HEK293 (cell line): ENCODE measurements around the gene TSPAN17.

ENCODE experiments used
- ATF2 ChIP-seq: fragments of 450-650 bp; formaldehyde crosslinking; IDR thresholded peaks from 2 replicates; pipeline ENCODE4 v1.5.1; 2016; ENCODE audit warnings: missing biosample characterization, missing genetic modification characterization, low read depth
- CTCF ChIP-seq: fragments of 450-650 bp; formaldehyde crosslinking; IDR thresholded peaks from 2 replicates; pipeline ENCODE4 v1.5.1; 2016; ENCODE audit warnings: missing biosample characterization, missing genetic modification characterization
- INSM2 ChIP-seq: fragments of 450-650 bp; formaldehyde crosslinking; IDR thresholded peaks from 2 replicates; pipeline ENCODE4 v1.5.1; 2016; ENCODE audit warnings: missing biosample characterization, missing genetic modification characterization
- REST ChIP-seq: fragments of 450-650 bp; formaldehyde crosslinking; IDR thresholded peaks from 2 replicates; pipeline ENCODE4 v1.5.1; 2016; ENCODE audit warnings: missing biosample characterization, missing genetic modification characterization
- ZBTB44 ChIP-seq: fragments of 450-650 bp; IDR thresholded peaks from 2 replicates; pipeline ENCODE4 v1.5.1; 2018; ENCODE audit warnings: missing biosample characterization, mild to moderate bottlenecking, missing genetic modification characterization
- ZBTB8A ChIP-seq: fragments of 450-650 bp; formaldehyde crosslinking; IDR thresholded peaks from 2 replicates; pipeline ENCODE4 v1.5.1; 2016; ENCODE audit warnings: missing biosample characterization, missing genetic modification characterization
- ZNF132 ChIP-seq: fragments of 450-650 bp; formaldehyde crosslinking; IDR thresholded peaks from 2 replicates; pipeline ENCODE4 v1.5.1; 2017; ENCODE audit warnings: missing biosample characterization, missing genetic modification characterization, borderline replicate concordance
- ZNF239 ChIP-seq: fragments of 450-650 bp; formaldehyde crosslinking; IDR thresholded peaks from 2 replicates; pipeline ENCODE4 v1.5.1; 2016; ENCODE audit warnings: missing biosample characterization, missing genetic modification characterization
- ZNF398 ChIP-seq: fragments of 450-650 bp; formaldehyde crosslinking; IDR thresholded peaks from 2 replicates; pipeline ENCODE4 v1.5.1; 2017; ENCODE audit warnings: missing biosample characterization, missing genetic modification characterization
- ZNF416 ChIP-seq: fragments of 450-650 bp; formaldehyde crosslinking; IDR thresholded peaks from 2 replicates; pipeline ENCODE4 v1.5.1; 2016; ENCODE audit warnings: missing biosample characterization, missing genetic modification characterization
- ZNF777 ChIP-seq: fragments of 450-650 bp; formaldehyde crosslinking; IDR thresholded peaks from 2 replicates; pipeline ENCODE4 v1.5.1; 2017; ENCODE audit warnings: missing biosample characterization, missing genetic modification characterization, borderline replicate concordance
- ZNF785 ChIP-seq: fragments of 450-650 bp; formaldehyde crosslinking; IDR thresholded peaks from 2 replicates; pipeline ENCODE4 v1.5.1; 2016; ENCODE audit warnings: missing biosample characterization, missing genetic modification characterization
- ZNF792 ChIP-seq: fragments of 450-650 bp; formaldehyde crosslinking; IDR thresholded peaks from 2 replicates; pipeline ENCODE4 v1.5.1; 2016; ENCODE audit warnings: missing biosample characterization, missing genetic modification characterization

GRCh38 chr5:176619569-176620332 lies 27.5 kb upstream of the TSPAN17 start:
- TF ChIP-seq ZNF792 (tag by site-specific recombination): no peak
- TF ChIP-seq ZBTB44: no peak
- TF ChIP-seq ZBTB8A (tag by site-specific recombination): no peak
- TF ChIP-seq CTCF (tag by site-specific recombination): no peak
- TF ChIP-seq ZNF785 (tag by site-specific recombination): no peak
- no peak for TF ChIP-seq ZNF416
- TF ChIP-seq REST (tag by site-specific recombination): no peak
- no peak for TF ChIP-seq ZNF777 (tag by site-specific recombination)
- no peak for TF ChIP-seq ZNF132 (tag by site-specific recombination)
- no peak for TF ChIP-seq ATF2
- TF ChIP-seq ZNF398: no peak
- no peak for TF ChIP-seq ZNF239 (tag by site-specific recombination)
- TF ChIP-seq INSM2 (tag by site-specific recombination): no peak
